CD4-positive, alpha-beta T cell treated with Interferon gamma for 1 hour (primary cell): ENCODE data around the gene MPPED1.

Source experiments
- DNase-seq: peaks from one replicate; pipeline ENCODE4 v3.0.0-alpha.2; 2020

The MPPED1 gene

GRCh38 chr22:43504068-43504467, 92.3 kb downstream of the MPPED1 start:
- DNase-seq, result no peak

GRCh38 chr22:43504666-43505261, 93.0 kb downstream of the MPPED1 start:
- no peak for DNase-seq

GRCh38 chr22:43505423-43505822, 93.6 kb downstream of the MPPED1 start:
- no peak for DNase-seq

GRCh38 chr22:43505896-43506295, 94.1 kb downstream of the MPPED1 start:
- no peak for DNase-seq

GRCh38 chr22:43506487-43506886, 94.7 kb downstream of the MPPED1 start:
- DNase-seq, result no peak

- DNase-seq, result no peak
These were observed 95.4 kb downstream of the MPPED1 start for GRCh38 chr22:43507235-43507634.

- DNase-seq, result no peak
These were observed 96.7 kb downstream of the MPPED1 start for GRCh38 chr22:43508489-43508888.

- DNase-seq, result no peak
These were observed 97.5 kb downstream of the MPPED1 start for GRCh38 chr22:43509337-43509736.

GRCh38 chr22:43510281-43511070, 98.7 kb downstream of the MPPED1 start:
- no peak for DNase-seq

- no peak for DNase-seq
These were observed 99.6 kb downstream of the MPPED1 start for GRCh38 chr22:43511276-43511910.

- DNase-seq, result no peak
These were observed 100.5 kb downstream of the MPPED1 start for GRCh38 chr22:43512279-43512678.

- no peak for DNase-seq
These were observed 102.8 kb downstream of the MPPED1 start for GRCh38 chr22:43514476-43515157.

GRCh38 chr22:43515411-43515810, 103.6 kb downstream of the MPPED1 start:
- no peak for DNase-seq

- no peak for DNase-seq
These were observed 104.1 kb downstream of the MPPED1 start for GRCh38 chr22:43515902-43516301.

GRCh38 chr22:43516386-43516785, 104.6 kb downstream of the MPPED1 start:
- no peak for DNase-seq

GRCh38 chr22:43516996-43517635, 105.3 kb downstream of the MPPED1 start:
- DNase-seq, result no peak

GRCh38 chr22:43520632-43521039, 108.8 kb downstream of the MPPED1 start:
- no peak for DNase-seq

- DNase-seq, result no peak
These were observed 109.9 kb downstream of the MPPED1 start for GRCh38 chr22:43521716-43522115.

- DNase-seq, result no peak
These were observed 114.4 kb downstream of the MPPED1 start for GRCh38 chr22:43526117-43526655.

GRCh38 chr22:43526946-43527345, 115.1 kb downstream of the MPPED1 start:
- DNase-seq, result no peak

GRCh38 chr22:43528601-43529360, 117.0 kb downstream of the MPPED1 start:
- no peak for DNase-seq

GRCh38 chr22:43529461-43529860, 117.6 kb downstream of the MPPED1 start:
- no peak for DNase-seq
